Measurements from ENCODE around the gene LRRC42.
A peak's percentile ranks its signal among the peaks of the same experiment; 100 is the strongest.
"Not testable (repeated sequence)": the region's sequence is repeated elsewhere in the genome, so short reads cannot be mapped to it uniquely, and the experiment has no call there.

Gene LRRC42

GRCh38 chr1:53943090-53943489, 3.1 kb upstream of the LRRC42 start:
- DNase-seq, result no peak

GRCh38 chr1:53943490-53944043, 2.6 kb upstream of the LRRC42 start:
- no peak for DNase-seq

GRCh38 chr1:53944469-53945182, 1.5 kb upstream of the LRRC42 start:
- no peak for DNase-seq

GRCh38 chr1:53945183-53945432, 1.0 kb upstream of the LRRC42 start:
- DNase-seq, result no peak

- DNase-seq, result peak; percentile 96
Observed at GRCh38 chr1:53945433-53946251, 508 bp upstream of the LRRC42 start, which contains the start of gene IFT25. IFT25 (minus strand) TSS chr1:53945699; CDS start chr1:53940082, 5,617 bp downstream.

GRCh38 chr1:53947172-53947907, 1.2 kb downstream of the LRRC42 start:
- DNase-seq, result no peak

GRCh38 chr1:53948291-53948690, 2.1 kb downstream of the LRRC42 start:
- no peak for DNase-seq

GRCh38 chr1:53949023-53949990, 3.2 kb downstream of the LRRC42 start:
- DNase-seq, result peak; percentile 22

GRCh38 chr1:53951697-53952096, 5.5 kb downstream of the LRRC42 start:
- no peak for DNase-seq

GRCh38 chr1:53954128-53954527, 8.0 kb downstream of the LRRC42 start:
- no peak for DNase-seq

- DNase-seq, result no peak
Observed at GRCh38 chr1:53956308-53957168, 10.4 kb downstream of the LRRC42 start.

GRCh38 chr1:53957194-53957818, 11.2 kb downstream of the LRRC42 start:
- no peak for DNase-seq

- DNase-seq, result no peak
Observed at GRCh38 chr1:53959664-53960250, 13.6 kb downstream of the LRRC42 start.

GRCh38 chr1:53962395-53962794, 16.2 kb downstream of the LRRC42 start:
- no peak for DNase-seq

GRCh38 chr1:53963460-53963859, 17.3 kb downstream of the LRRC42 start:
- DNase-seq, result no peak

- DNase-seq, result no peak
Observed at GRCh38 chr1:53964109-53964508, 18.0 kb downstream of the LRRC42 start.

- no peak for DNase-seq
Observed at GRCh38 chr1:53966794-53967193, 20.6 kb downstream of the LRRC42 start.

GRCh38 chr1:53967409-53968124, 21.4 kb downstream of the LRRC42 start:
- DNase-seq, result no peak

- no peak for DNase-seq
Observed at GRCh38 chr1:53968125-53968513, 22.0 kb downstream of the LRRC42 start.

GRCh38 chr1:53969323-53969722, 23.2 kb downstream of the LRRC42 start:
- DNase-seq, result not testable (repeated sequence)

Data from activated naive CD4-positive, alpha-beta T cell treated with anti-CD3 and anti-CD28 coated beads, Interleukin-2, amount 50 U/mL, for 16 hours (primary cell).